ENCODE measurements around the gene PHGDH.

DNA sequence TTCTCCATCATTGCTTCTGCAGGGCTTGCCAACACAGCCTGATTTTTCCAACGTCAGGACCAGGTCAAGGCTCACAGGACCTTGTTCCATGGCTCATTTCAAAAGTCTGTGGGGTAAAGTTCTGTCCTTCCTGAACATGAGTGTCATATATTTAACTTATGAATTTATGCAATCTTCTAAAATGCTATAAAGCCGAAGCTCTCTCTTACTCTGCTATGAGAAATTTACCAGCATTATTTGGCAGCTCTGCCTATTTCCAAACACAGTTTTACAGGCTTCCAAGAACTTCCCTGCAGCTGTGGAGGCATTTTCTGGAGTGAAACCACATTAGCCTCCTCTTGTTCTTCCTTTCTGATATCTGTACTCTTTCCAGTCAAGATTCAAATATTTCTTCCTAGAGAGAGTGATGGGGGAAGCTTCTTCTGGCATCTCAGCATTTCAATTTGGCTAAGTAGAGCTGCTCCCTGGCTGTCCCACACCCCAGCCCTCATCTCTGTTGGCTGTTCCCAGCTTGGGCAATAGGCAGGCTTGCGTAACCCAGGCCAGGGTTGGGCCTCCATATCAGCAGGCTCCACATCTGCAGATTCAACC, 72.6 kb downstream of the PHGDH start:
- TF ChIP-seq, protein P1, sequence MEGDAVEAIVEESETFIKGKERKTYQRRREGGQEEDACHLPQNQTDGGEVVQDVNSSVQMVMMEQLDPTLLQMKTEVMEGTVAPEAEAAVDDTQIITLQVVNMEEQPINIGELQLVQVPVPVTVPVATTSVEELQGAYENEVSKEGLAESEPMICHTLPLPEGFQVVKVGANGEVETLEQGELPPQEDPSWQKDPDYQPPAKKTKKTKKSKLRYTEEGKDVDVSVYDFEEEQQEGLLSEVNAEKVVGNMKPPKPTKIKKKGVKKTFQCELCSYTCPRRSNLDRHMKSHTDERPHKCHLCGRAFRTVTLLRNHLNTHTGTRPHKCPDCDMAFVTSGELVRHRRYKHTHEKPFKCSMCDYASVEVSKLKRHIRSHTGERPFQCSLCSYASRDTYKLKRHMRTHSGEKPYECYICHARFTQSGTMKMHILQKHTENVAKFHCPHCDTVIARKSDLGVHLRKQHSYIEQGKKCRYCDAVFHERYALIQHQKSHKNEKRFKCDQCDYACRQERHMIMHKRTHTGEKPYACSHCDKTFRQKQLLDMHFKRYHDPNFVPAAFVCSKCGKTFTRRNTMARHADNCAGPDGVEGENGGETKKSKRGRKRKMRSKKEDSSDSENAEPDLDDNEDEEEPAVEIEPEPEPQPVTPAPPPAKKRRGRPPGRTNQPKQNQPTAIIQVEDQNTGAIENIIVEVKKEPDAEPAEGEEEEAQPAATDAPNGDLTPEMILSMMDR (IDR thresholded peaks at IDR 0.05), result no peak
- TF ChIP-seq POLR2A (IDR thresholded peaks at IDR 0.05), result no peak
- TF ChIP-seq POLR2AphosphoS5 (IDR thresholded peaks at IDR 0.05; ENCODE audit: insufficient read depth in 1 of 2, low read depth in 1 of 2), result peak; percentile 34 to 42
